ENCODE results near the gene MEI4. TPM values are rescaled to one million over a fixed set of nuclear protein-coding genes. Genes with fewer than 3 reads are reported as not detected.

MEI4 gene
- total and polyA plus RNA-seq, 2 donors (not counting 1 experiment from before 2014, with no cell fraction given) = not detected

- DNase-seq = no peak
- TF ChIP-seq EZH2 (IDR thresholded peaks at IDR 0.05; ENCODE audit: borderline replicate concordance, insufficient read depth, low read depth, low read length, poor library complexity, severe bottlenecking) (no peak), CTCF (IDR thresholded peaks at IDR 0.05) (no peak)
- H3K79me2 ChIP-seq (ENCODE audit: control insufficient read depth, insufficient read depth, low read length) = no peaks in the 10 kb centered on the region
- no peaks in the 10 kb centered on the region for H3K27me3 ChIP-seq (replicated peaks in 1 of 4; ENCODE audit: control extremely low read depth in 1 of 4, control insufficient read depth in 3 of 4, insufficient read depth in 4 of 4, low read length in 3 of 4)
- no peak for ATAC-seq (ENCODE audit: low read depth)
- Mint-ChIP-seq H3K27me3 (no peaks in the 10 kb centered on the region), H3K9me3 (ENCODE audit: insufficient read depth) (no peaks in the 10 kb centered on the region), H3K4me1 (no peaks in the 10 kb centered on the region), H3K4me3 (no peak overlapping the region), H3K27ac (no peak overlapping the region)
- no CpG with 5 or more reads among the region's 1 CpG for WGBS (ENCODE audit: insufficient coverage)
- H3K27ac ChIP-seq (ENCODE audit: low read length in 2 of 2) = no peak overlapping the region
- H3K4me2 ChIP-seq (replicated peaks; ENCODE audit: low read depth, low read length, poor library complexity, severe bottlenecking) = no peak overlapping the region
- no peak overlapping the region for H3K4me3 ChIP-seq (ENCODE audit: control extremely low read depth in 1 of 5, extremely low read depth in 1 of 5, insufficient read depth in 1 of 5, low read depth in 2 of 5, low read length in 4 of 5)
- no peak overlapping the region for H2AFZ ChIP-seq (ENCODE audit: insufficient read depth, low read depth, low read length, poor library complexity, severe bottlenecking)
- POLR2A ChIA-PET = no interaction called here
- CTCF ChIA-PET = no interaction called here
- H3K4me1 ChIP-seq (ENCODE audit: control insufficient read depth in 2 of 2, insufficient read depth in 2 of 2, low read length in 2 of 2) = no peaks in the 10 kb centered on the region
- intact Hi-C loops (cut with micrococcal nuclease) = no loop called here
- no peaks in the 10 kb centered on the region for H3K9me3 ChIP-seq (ENCODE audit: control extremely low read depth in 1 of 3, control insufficient read depth in 2 of 3, insufficient read depth in 1 of 3, low read length in 2 of 3)
- H3K9ac ChIP-seq (ENCODE audit: low read length) = no peak overlapping the region
- H4K20me1 ChIP-seq (ENCODE audit: control insufficient read depth, insufficient read depth, low read length, poor library complexity, severe bottlenecking) = no peaks in the 10 kb centered on the region
- no peaks in the 10 kb centered on the region for H3K36me3 ChIP-seq (replicated peaks in 1 of 2; ENCODE audit: control extremely low read depth in 1 of 2, control insufficient read depth in 1 of 2, extremely low read depth in 1 of 2, insufficient read depth in 2 of 2, low read length in 1 of 2)
Measured at GRCh38 chr6:77683515-77683914, 30.7 kb downstream of the MEI4 start.

- H4K20me1 ChIP-seq (ENCODE audit: control insufficient read depth, insufficient read depth, low read length, poor library complexity, severe bottlenecking) = no peaks in the 10 kb centered on the region
- no CpG with 5 or more reads among the region's 2 CpGs for WGBS (ENCODE audit: insufficient coverage)
- no peaks in the 10 kb centered on the region for H3K4me1 ChIP-seq (ENCODE audit: control insufficient read depth in 2 of 2, insufficient read depth in 2 of 2, low read length in 2 of 2)
- CTCF ChIA-PET = no interaction called here
- Mint-ChIP-seq H3K4me1 (no peaks in the 10 kb centered on the region), H3K27ac (no peak overlapping the region), H3K9me3 (ENCODE audit: insufficient read depth) (peaks cover 2% of the 10 kb centered on the region), H3K4me3 (no peak overlapping the region), H3K27me3 (no peaks in the 10 kb centered on the region)
- no peaks in the 10 kb centered on the region for H3K27me3 ChIP-seq (replicated peaks in 1 of 4; ENCODE audit: control extremely low read depth in 1 of 4, control insufficient read depth in 3 of 4, insufficient read depth in 4 of 4, low read length in 3 of 4)
- H3K9ac ChIP-seq (ENCODE audit: low read length) = no peak overlapping the region
- DNase-seq = no peak
- POLR2A ChIA-PET = no interaction called here
- TF ChIP-seq EZH2 (IDR thresholded peaks at IDR 0.05; ENCODE audit: borderline replicate concordance, insufficient read depth, low read depth, low read length, poor library complexity, severe bottlenecking) (no peak), CTCF (IDR thresholded peaks at IDR 0.05) (no peak)
- H3K36me3 ChIP-seq (replicated peaks in 1 of 2; ENCODE audit: control extremely low read depth in 1 of 2, control insufficient read depth in 1 of 2, extremely low read depth in 1 of 2, insufficient read depth in 2 of 2, low read length in 1 of 2) = no peaks in the 10 kb centered on the region
- H2AFZ ChIP-seq (ENCODE audit: insufficient read depth, low read depth, low read length, poor library complexity, severe bottlenecking) = no peak overlapping the region
- no peaks in the 10 kb centered on the region for H3K9me3 ChIP-seq (ENCODE audit: control extremely low read depth in 1 of 3, control insufficient read depth in 2 of 3, insufficient read depth in 1 of 3, low read length in 2 of 3)
- no peak overlapping the region for H3K4me3 ChIP-seq (ENCODE audit: control extremely low read depth in 1 of 5, extremely low read depth in 1 of 5, insufficient read depth in 1 of 5, low read depth in 2 of 5, low read length in 4 of 5)
- no peaks in the 10 kb centered on the region for H3K79me2 ChIP-seq (ENCODE audit: control insufficient read depth, insufficient read depth, low read length)
- ATAC-seq (ENCODE audit: low read depth) = no peak
- no peak overlapping the region for H3K27ac ChIP-seq (ENCODE audit: low read length in 2 of 2)
- intact Hi-C loops (cut with micrococcal nuclease) = no loop called here
- no peak overlapping the region for H3K4me2 ChIP-seq (replicated peaks; ENCODE audit: low read depth, low read length, poor library complexity, severe bottlenecking)
Measured at GRCh38 chr6:77686931-77687330, 34.1 kb downstream of the MEI4 start.

Measured in B cell (primary cell).